Uterus (tissue), 4 donors: ENCODE results near the gene ADARB2. TPM values are rescaled to one million over a fixed set of nuclear protein-coding genes. Genes with fewer than 3 reads are reported as not detected.

ENCODE experiments used
- DNase-seq, 2 donors: peaks; one replicate each; pipeline ENCODE4 v3.0.0-alpha.2; 2019 to 2020
- H3K27ac ChIP-seq, 2 donors: fragments of 200-600 bp; sonication (generic); 1 replicate in 1 of 2; 2 replicates in 1 of 2; pipeline ENCODE4 v1.5.1; 2016 to 2018
- H3K27me3 ChIP-seq, 2 donors: fragments of 200-600 bp; sonication (generic); one replicate each; pipeline ENCODE4 v1.5.1; 2018 to 2019; ENCODE audit warnings: control low read depth in 1 of 2
- H3K36me3 ChIP-seq, 2 donors: fragments of 200-600 bp; sonication (generic); one replicate each; pipeline ENCODE4 v1.5.1; 2019; ENCODE audit warnings: control low read depth in 1 of 2
- H3K4me1 ChIP-seq, 2 donors: fragments of 200-600 bp; sonication (generic); one replicate each; pipeline ENCODE4 v1.5.1; 2018 to 2019; ENCODE audit warnings: control low read depth in 1 of 2
- H3K4me3 ChIP-seq, 2 donors: fragments of 200-600 bp; sonication (generic); 1 replicate in 1 of 2; 2 replicates in 1 of 2; pipeline ENCODE4 v1.5.1; 2018 to 2019; ENCODE audit warnings: mild to moderate bottlenecking in 1 of 2
- H3K9me3 ChIP-seq, 2 donors: fragments of 200-600 bp; sonication (generic); one replicate each; pipeline ENCODE4 v1.5.1; 2019; ENCODE audit warnings: control low read depth in 1 of 2
- CTCF ChIP-seq, 4 experiments: fragments of 200-600 bp in 2 of 4; fragments of 450-650 bp in 2 of 4; sonication (generic) in 2 of 4; IDR thresholded peaks; one replicate each; pipeline ENCODE4 v1.5.1; 2016 to 2019; ENCODE audit warnings: antibody characterized with exemption in 4 of 4, mild to moderate bottlenecking in 2 of 4, moderate library complexity in 1 of 4
- POLR2A ChIP-seq, 2 donors: fragments of 450-650 bp; IDR thresholded peaks; one replicate each; pipeline ENCODE4 v1.6.1; 2016; ENCODE audit warnings: antibody characterized with exemption in 2 of 2, mild to moderate bottlenecking in 1 of 2, moderate library complexity in 1 of 2
- intact Hi-C: fragments of 100-400 bp; cut with DNase I; formaldehyde crosslinking; loops from one replicate; pipeline ENCODE4 v1.15.1; 2023; ENCODE audit warnings: low total_unique reads
- total RNA-seq, 4 donors: library from RNA; depleted of rRNA in 3 of 4; stranded (reverse); fragments of >200 nt in 3 of 4; gene quantifications; one replicate each; pipeline versions ENCODE4 v1.1.0 to v1.2.4, GENCODE V29; 2014 to 2023
- donor health status: DM: yes; HTN: yes; CAD: no.

The ADARB2 gene
- total RNA-seq, 4 donors from 2014 or later = 0.76 to 2.6 (median 2.0) TPM; not detected in 1

GRCh38 chr10:1347962-1348772 is 389.2 kb downstream of the ADARB2 start:
- no peak for TF ChIP-seq POLR2A (IDR thresholded peaks at IDR 0.05)
- no peak for TF ChIP-seq CTCF (IDR thresholded peaks at IDR 0.05)
- DNase-seq = no peak
- no peaks in the 10 kb centered on the region for H3K4me1 ChIP-seq
- no peaks in the 10 kb centered on the region for H3K9me3 ChIP-seq
- H3K27ac ChIP-seq = no peak overlapping the region
- H3K4me3 ChIP-seq = no peak overlapping the region
- intact Hi-C loops = no loop called here
- H3K36me3 ChIP-seq = no peaks in the 10 kb centered on the region
- H3K27me3 ChIP-seq = no peaks in the 10 kb centered on the region

GRCh38 chr10:1347525-1347924 is 389.8 kb downstream of the ADARB2 start:
- H3K27me3 ChIP-seq = no peaks in the 10 kb centered on the region
- H3K4me3 ChIP-seq = no peak overlapping the region
- DNase-seq = no peak
- intact Hi-C loops = no loop called here
- H3K36me3 ChIP-seq = no peaks in the 10 kb centered on the region
- no peak overlapping the region for H3K27ac ChIP-seq
- H3K9me3 ChIP-seq = no peaks in the 10 kb centered on the region
- no peak for TF ChIP-seq CTCF (IDR thresholded peaks at IDR 0.05)
- no peak for TF ChIP-seq POLR2A (IDR thresholded peaks at IDR 0.05)
- H3K4me1 ChIP-seq = no peaks in the 10 kb centered on the region

GRCh38 chr10:1346201-1346600 is 391.1 kb downstream of the ADARB2 start:
- Histone ChIP-seq H3K36me3 (no peaks in the 10 kb centered on the region), H3K4me3 (no peak overlapping the region), H3K27ac (no peak overlapping the region), H3K27me3 (no peaks in the 10 kb centered on the region), H3K4me1 (no peaks in the 10 kb centered on the region), H3K9me3 (no peaks in the 10 kb centered on the region)
- TF ChIP-seq POLR2A (IDR thresholded peaks at IDR 0.05) (no peak), CTCF (IDR thresholded peaks at IDR 0.05) (no peak)
- intact Hi-C loops = no loop called here
- DNase-seq = no peak

- no peaks in the 10 kb centered on the region for H3K27me3 ChIP-seq
- intact Hi-C loops = no loop called here
- no peaks in the 10 kb centered on the region for H3K36me3 ChIP-seq
- no peak overlapping the region for H3K27ac ChIP-seq
- TF ChIP-seq POLR2A (IDR thresholded peaks at IDR 0.05) (no peak), CTCF (IDR thresholded peaks at IDR 0.05) (no peak)
- no peaks in the 10 kb centered on the region for H3K9me3 ChIP-seq
- H3K4me3 ChIP-seq = no peak overlapping the region
- H3K4me1 ChIP-seq = no peaks in the 10 kb centered on the region
- DNase-seq = no peak
Observed at GRCh38 chr10:1345368-1345767, 392.0 kb downstream of the ADARB2 start.

GRCh38 chr10:1344846-1345245 is 392.5 kb downstream of the ADARB2 start:
- no peak overlapping the region for H3K27ac ChIP-seq
- H3K36me3 ChIP-seq = no peaks in the 10 kb centered on the region
- intact Hi-C loops = no loop called here
- H3K4me1 ChIP-seq = no peaks in the 10 kb centered on the region
- DNase-seq = no peak
- no peaks in the 10 kb centered on the region for H3K27me3 ChIP-seq
- no peak overlapping the region for H3K4me3 ChIP-seq
- TF ChIP-seq POLR2A (IDR thresholded peaks at IDR 0.05) (no peak), CTCF (IDR thresholded peaks at IDR 0.05) (no peak)
- H3K9me3 ChIP-seq = no peaks in the 10 kb centered on the region
